Measurements from ENCODE around the gene SLX4IP.

SLX4IP gene

DNA sequence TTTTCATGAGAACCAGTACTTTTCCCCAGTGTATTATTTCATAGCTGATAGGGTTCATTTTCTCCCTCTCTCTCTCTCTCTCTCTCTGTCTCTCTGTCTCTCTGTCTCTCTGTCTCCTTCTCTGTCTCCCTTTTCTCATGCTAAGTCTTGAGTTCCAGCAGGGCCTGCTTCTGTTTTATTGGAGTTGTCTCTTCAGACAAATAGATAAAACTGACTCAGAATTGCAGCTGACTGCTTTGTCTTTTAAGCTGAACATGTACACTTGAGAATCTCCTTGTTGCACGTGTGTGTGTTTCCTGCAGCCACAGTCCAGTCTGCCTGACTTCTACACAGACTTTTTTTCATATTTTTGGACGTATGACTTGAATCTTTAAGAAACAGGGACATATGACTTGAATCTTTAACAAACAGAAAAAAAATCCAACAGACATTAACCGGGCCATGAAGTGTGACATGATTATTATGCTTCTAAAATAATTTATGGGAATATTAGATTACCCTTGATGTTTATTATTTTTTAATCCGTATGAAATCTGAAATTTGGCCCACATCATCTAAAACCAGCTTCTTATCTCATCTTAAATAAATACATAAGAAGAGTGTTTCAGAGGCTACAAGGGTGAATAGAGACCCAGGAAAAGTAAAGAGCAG, 167.2 kb downstream of the SLX4IP start:
- ChIA-PET POLR2A (interaction anchor here (0.7 kb wide), 1 partner anchor 375 kb away, joined by 4 read pairs; no protein-coding TSS in a partner anchor), CTCF (no interaction called here)
- Histone ChIP-seq H3K27ac (ENCODE audit: extremely low read depth, low read depth, low read length) (no peak overlapping the region), H3K4me3 (ENCODE audit: low read depth, low read length) (no peak overlapping the region), H3K9me3 (ENCODE audit: control insufficient read depth, insufficient read depth, low read depth, low read length) (no peaks in the 10 kb centered on the region), H3K36me3 (ENCODE audit: control insufficient read depth in 2 of 2, insufficient read depth in 1 of 2, low read length in 2 of 2) (peaks cover 0 to 3% of the 10 kb centered on the region in 2 experiments; a peak in 1 of 3 replicates), H3K4me1 (ENCODE audit: control insufficient read depth, insufficient read depth, low read length) (no peaks in the 10 kb centered on the region)
- TF ChIP-seq ZNF24 (tag by site-specific recombination; IDR thresholded peaks at IDR 0.05) (no peak), SETDB1 (IDR thresholded peaks at IDR 0.05; ENCODE audit: insufficient read length, low read length) (no peak), ZNF404 (tag by site-specific recombination; IDR thresholded peaks at IDR 0.05) (no peak), ZNF513 (tag by site-specific recombination; IDR thresholded peaks at IDR 0.05) (no peak), ZNF350 (tag by site-specific recombination; IDR thresholded peaks at IDR 0.05) (no peak), HOXD13 (CRISPR knock-in tag; IDR thresholded peaks at IDR 0.05; ENCODE audit: borderline replicate concordance) (no peak), BCL11A (tag by site-specific recombination; IDR thresholded peaks at IDR 0.05; ENCODE audit: low read depth) (no peak), ZNF473 (tag by site-specific recombination; IDR thresholded peaks at IDR 0.05) (no peak), ZNF184 (tag by site-specific recombination; IDR thresholded peaks at IDR 0.05) (no peak), ZBTB1 (tag by site-specific recombination; IDR thresholded peaks at IDR 0.05) (no peak), ZNF701 (tag by site-specific recombination; IDR thresholded peaks at IDR 0.05) (no peak), AEBP2 (tag by site-specific recombination; IDR thresholded peaks at IDR 0.05; ENCODE audit: borderline replicate concordance) (no peak), KLF9 (tag by site-specific recombination; IDR thresholded peaks at IDR 0.05; ENCODE audit: low read depth) (no peak)
- TF ChIP-seq, protein P1, sequence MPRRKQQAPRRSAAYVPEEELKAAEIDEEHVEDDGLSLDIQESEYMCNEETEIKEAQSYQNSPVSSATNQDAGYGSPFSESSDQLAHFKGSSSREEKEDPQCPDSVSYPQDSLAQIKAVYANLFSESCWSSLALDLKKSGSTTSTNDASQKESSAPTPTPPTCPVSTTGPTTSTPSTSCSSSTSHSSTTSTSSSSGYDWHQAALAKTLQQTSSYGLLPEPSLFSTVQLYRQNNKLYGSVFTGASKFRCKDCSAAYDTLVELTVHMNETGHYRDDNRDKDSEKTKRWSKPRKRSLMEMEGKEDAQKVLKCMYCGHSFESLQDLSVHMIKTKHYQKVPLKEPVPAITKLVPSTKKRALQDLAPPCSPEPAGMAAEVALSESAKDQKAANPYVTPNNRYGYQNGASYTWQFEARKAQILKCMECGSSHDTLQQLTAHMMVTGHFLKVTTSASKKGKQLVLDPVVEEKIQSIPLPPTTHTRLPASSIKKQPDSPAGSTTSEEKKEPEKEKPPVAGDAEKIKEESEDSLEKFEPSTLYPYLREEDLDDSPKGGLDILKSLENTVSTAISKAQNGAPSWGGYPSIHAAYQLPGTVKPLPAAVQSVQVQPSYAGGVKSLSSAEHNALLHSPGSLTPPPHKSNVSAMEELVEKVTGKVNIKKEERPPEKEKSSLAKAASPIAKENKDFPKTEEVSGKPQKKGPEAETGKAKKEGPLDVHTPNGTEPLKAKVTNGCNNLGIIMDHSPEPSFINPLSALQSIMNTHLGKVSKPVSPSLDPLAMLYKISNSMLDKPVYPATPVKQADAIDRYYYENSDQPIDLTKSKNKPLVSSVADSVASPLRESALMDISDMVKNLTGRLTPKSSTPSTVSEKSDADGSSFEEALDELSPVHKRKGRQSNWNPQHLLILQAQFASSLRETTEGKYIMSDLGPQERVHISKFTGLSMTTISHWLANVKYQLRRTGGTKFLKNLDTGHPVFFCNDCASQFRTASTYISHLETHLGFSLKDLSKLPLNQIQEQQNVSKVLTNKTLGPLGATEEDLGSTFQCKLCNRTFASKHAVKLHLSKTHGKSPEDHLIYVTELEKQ (tag by site-specific recombination; IDR thresholded peaks at IDR 0.05; ENCODE audit: borderline replicate concordance): no peak
- TF ChIP-seq, protein P2, sequence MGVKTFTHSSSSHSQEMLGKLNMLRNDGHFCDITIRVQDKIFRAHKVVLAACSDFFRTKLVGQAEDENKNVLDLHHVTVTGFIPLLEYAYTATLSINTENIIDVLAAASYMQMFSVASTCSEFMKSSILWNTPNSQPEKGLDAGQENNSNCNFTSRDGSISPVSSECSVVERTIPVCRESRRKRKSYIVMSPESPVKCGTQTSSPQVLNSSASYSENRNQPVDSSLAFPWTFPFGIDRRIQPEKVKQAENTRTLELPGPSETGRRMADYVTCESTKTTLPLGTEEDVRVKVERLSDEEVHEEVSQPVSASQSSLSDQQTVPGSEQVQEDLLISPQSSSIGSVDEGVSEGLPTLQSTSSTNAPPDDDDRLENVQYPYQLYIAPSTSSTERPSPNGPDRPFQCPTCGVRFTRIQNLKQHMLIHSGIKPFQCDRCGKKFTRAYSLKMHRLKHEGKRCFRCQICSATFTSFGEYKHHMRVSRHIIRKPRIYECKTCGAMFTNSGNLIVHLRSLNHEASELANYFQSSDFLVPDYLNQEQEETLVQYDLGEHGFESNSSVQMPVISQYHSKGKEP (tag by site-specific recombination; IDR thresholded peaks at IDR 0.05): no peak

- H3K4me3 ChIP-seq (ENCODE audit: low read depth, low read length): no peak overlapping the region
- POLR2A ChIA-PET: no interaction called here
- peaks cover 0 to 3% of the 10 kb centered on the region in 2 experiments; a peak in 1 of 3 replicates for H3K36me3 ChIP-seq (ENCODE audit: control insufficient read depth in 2 of 2, insufficient read depth in 1 of 2, low read length in 2 of 2)
- no peak overlapping the region for H3K27ac ChIP-seq (ENCODE audit: extremely low read depth, low read depth, low read length)
- H3K4me1 ChIP-seq (ENCODE audit: control insufficient read depth, insufficient read depth, low read length): no peaks in the 10 kb centered on the region
- CTCF ChIA-PET: interaction anchor here (1.5 kb wide), 1 partner anchor 28 kb away, joined by 5 read pairs; no protein-coding TSS in a partner anchor
- no peaks in the 10 kb centered on the region for H3K9me3 ChIP-seq (ENCODE audit: control insufficient read depth, insufficient read depth, low read depth, low read length)
- no peak for TF ChIP-seq ZNF26 (tag by site-specific recombination; IDR thresholded peaks at IDR 0.05)
- TF ChIP-seq ZBTB20 (tag by site-specific recombination; IDR thresholded peaks at IDR 0.05): no peak
- TF ChIP-seq ZNF169 (tag by site-specific recombination; IDR thresholded peaks at IDR 0.05): no peak
- no peak for TF ChIP-seq ZNF239 (tag by site-specific recombination; IDR thresholded peaks at IDR 0.05)
- no peak for TF ChIP-seq HIC1 (tag by site-specific recombination; IDR thresholded peaks at IDR 0.05)
Measured at GRCh38 chr20:10603378-10603777, 168.3 kb downstream of the SLX4IP start.

All from HEK293 (cell line).